B cell (primary cell): Measurements from ENCODE around the gene AKR1C4.
"Not testable (repeated sequence)": the region's sequence is repeated elsewhere in the genome, so short reads cannot be mapped to it uniquely, and the experiment has no call there.

Experiments
- EZH2 ChIP-seq: IDR thresholded peaks from 2 replicates; pipeline ENCODE4 v1.6.1; 2012; ENCODE audit warnings: borderline replicate concordance, low read depth, mild to moderate bottlenecking, moderate library complexity, low read length; ENCODE audit not compliant: insufficient read depth, poor library complexity, severe bottlenecking
- TF ChIP-seq, protein P1 (sequence below): fragments of 200-600 bp; IDR thresholded peaks from one replicate; pipeline ENCODE4 v1.8.0; 2022; ENCODE audit warnings: antibody characterized with exemption, mild to moderate bottlenecking

DNA sequence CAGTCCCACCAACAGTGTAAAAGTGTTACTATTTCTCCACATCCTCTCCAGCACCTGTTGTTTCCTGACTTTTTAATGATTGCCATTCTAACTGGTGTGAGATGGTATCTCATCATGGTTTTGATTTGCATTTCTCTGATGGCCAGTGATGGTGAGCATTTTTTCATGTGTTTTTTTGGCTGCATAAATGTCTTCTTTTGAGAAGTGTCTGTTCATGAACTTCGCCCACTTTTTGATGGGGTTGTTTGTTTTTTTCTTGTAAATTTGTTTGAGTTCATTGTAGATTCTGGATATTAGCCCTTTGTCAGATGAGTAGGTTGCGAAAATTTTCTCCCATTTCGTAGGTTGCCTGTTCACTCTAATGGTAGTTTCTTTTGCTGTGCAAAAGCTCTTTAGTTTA lies 21.1 kb upstream of the AKR1C4 start:
- TF ChIP-seq EZH2: not testable (repeated sequence)
- TF ChIP-seq, protein P1, sequence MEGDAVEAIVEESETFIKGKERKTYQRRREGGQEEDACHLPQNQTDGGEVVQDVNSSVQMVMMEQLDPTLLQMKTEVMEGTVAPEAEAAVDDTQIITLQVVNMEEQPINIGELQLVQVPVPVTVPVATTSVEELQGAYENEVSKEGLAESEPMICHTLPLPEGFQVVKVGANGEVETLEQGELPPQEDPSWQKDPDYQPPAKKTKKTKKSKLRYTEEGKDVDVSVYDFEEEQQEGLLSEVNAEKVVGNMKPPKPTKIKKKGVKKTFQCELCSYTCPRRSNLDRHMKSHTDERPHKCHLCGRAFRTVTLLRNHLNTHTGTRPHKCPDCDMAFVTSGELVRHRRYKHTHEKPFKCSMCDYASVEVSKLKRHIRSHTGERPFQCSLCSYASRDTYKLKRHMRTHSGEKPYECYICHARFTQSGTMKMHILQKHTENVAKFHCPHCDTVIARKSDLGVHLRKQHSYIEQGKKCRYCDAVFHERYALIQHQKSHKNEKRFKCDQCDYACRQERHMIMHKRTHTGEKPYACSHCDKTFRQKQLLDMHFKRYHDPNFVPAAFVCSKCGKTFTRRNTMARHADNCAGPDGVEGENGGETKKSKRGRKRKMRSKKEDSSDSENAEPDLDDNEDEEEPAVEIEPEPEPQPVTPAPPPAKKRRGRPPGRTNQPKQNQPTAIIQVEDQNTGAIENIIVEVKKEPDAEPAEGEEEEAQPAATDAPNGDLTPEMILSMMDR: not testable (repeated sequence)
